ENCODE results near the gene KRT6B. TPM values are rescaled to one million over a fixed set of nuclear protein-coding genes. Genes with fewer than 3 reads are reported as not detected.

The KRT6B gene
- total RNA-seq, 1 experiment from 2014 or later: not detected

- no peak for DNase-seq (ENCODE audit: low read depth, low spot score)
- Histone ChIP-seq H3K36me3 (ENCODE audit: control insufficient read depth in 1 of 2, insufficient read depth in 2 of 2, low read length in 2 of 2) (no peaks in the 10 kb centered on the region), H3K4me3 (replicated peaks in 1 of 2; ENCODE audit: low read depth in 1 of 2, low read length in 2 of 2) (no peak within 1 kb of the TSS), H3K9ac (ENCODE audit: low read length) (no peak within 1 kb of the TSS), H3K9me2 (ENCODE audit: insufficient read depth) (no peaks in the 10 kb centered on the region), H4K20me1 (ENCODE audit: insufficient read depth) (no peaks in the 10 kb centered on the region), H2AFZ (ENCODE audit: low read depth, low read length, poor library complexity, severe bottlenecking) (no peak within 1 kb of the TSS), H3K4me2 (ENCODE audit: low read length) (no peak within 1 kb of the TSS), H3K4me1 (ENCODE audit: control insufficient read depth in 1 of 2, insufficient read depth in 2 of 2, low read length in 2 of 2) (peaks cover 29 to 52% of the 10 kb centered on the region in 2 experiments), H3K79me2 (ENCODE audit: insufficient read depth, low read length) (no peaks in the 10 kb centered on the region), H3K27me3 (ENCODE audit: insufficient read depth, low read length) (no peaks in the 10 kb centered on the region), H3K27ac (ENCODE audit: low read depth, low read length) (no peak within 1 kb of the TSS), H3K9me3 (ENCODE audit: control insufficient read depth in 1 of 2, insufficient read depth in 1 of 2, low read depth in 1 of 2, low read length in 2 of 2) (no peaks in the 10 kb centered on the region)
- TF ChIP-seq, protein P1, sequence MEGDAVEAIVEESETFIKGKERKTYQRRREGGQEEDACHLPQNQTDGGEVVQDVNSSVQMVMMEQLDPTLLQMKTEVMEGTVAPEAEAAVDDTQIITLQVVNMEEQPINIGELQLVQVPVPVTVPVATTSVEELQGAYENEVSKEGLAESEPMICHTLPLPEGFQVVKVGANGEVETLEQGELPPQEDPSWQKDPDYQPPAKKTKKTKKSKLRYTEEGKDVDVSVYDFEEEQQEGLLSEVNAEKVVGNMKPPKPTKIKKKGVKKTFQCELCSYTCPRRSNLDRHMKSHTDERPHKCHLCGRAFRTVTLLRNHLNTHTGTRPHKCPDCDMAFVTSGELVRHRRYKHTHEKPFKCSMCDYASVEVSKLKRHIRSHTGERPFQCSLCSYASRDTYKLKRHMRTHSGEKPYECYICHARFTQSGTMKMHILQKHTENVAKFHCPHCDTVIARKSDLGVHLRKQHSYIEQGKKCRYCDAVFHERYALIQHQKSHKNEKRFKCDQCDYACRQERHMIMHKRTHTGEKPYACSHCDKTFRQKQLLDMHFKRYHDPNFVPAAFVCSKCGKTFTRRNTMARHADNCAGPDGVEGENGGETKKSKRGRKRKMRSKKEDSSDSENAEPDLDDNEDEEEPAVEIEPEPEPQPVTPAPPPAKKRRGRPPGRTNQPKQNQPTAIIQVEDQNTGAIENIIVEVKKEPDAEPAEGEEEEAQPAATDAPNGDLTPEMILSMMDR (IDR thresholded peaks at IDR 0.05 in 2 of 3, conservative IDR thresholded peaks at IDR 0.05 in 1 of 3; ENCODE audit: borderline replicate concordance in 1 of 3, insufficient read depth in 1 of 3, low read depth in 2 of 3, low read length in 2 of 3): no peak
- TF ChIP-seq ZNF274 (IDR thresholded peaks at IDR 0.05; ENCODE audit: low read depth, low read length) (no peak), ATF3 (IDR thresholded peaks at IDR 0.05) (no peak), CEBPB (IDR thresholded peaks at IDR 0.05; ENCODE audit: low read depth) (no peak), EGR1 (IDR thresholded peaks at IDR 0.05; ENCODE audit: low read depth) (no peak), FOSL1 (IDR thresholded peaks at IDR 0.05; ENCODE audit: low read depth) (no peak), TCF7L2 (IDR thresholded peaks at IDR 0.05; ENCODE audit: borderline replicate concordance, extremely low read depth, insufficient read depth, insufficient read length) (no peak), REST (IDR thresholded peaks at IDR 0.05; ENCODE audit: low read depth) (no peak), YY1 (IDR thresholded peaks at IDR 0.05; ENCODE audit: extremely low read depth, insufficient replicate concordance, low read depth, low read length) (no peak), POLR2A (IDR thresholded peaks at IDR 0.05; ENCODE audit: borderline replicate concordance, extremely low read depth, insufficient read depth, insufficient read length) (no peak), ZFX (IDR thresholded peaks at IDR 0.05) (no peak), EZH2 (IDR thresholded peaks at IDR 0.05) (no peak), ELF1 (IDR thresholded peaks at IDR 0.05; ENCODE audit: borderline replicate concordance, low read depth) (no peak), SIN3A (IDR thresholded peaks at IDR 0.05; ENCODE audit: low read depth) (no peak), SRF (IDR thresholded peaks at IDR 0.05; ENCODE audit: low read depth) (no peak)
- TF ChIP-seq, protein P2, sequence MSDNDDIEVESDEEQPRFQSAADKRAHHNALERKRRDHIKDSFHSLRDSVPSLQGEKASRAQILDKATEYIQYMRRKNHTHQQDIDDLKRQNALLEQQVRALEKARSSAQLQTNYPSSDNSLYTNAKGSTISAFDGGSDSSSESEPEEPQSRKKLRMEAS (IDR thresholded peaks at IDR 0.05): no peak
- TF ChIP-seq, protein P3, sequence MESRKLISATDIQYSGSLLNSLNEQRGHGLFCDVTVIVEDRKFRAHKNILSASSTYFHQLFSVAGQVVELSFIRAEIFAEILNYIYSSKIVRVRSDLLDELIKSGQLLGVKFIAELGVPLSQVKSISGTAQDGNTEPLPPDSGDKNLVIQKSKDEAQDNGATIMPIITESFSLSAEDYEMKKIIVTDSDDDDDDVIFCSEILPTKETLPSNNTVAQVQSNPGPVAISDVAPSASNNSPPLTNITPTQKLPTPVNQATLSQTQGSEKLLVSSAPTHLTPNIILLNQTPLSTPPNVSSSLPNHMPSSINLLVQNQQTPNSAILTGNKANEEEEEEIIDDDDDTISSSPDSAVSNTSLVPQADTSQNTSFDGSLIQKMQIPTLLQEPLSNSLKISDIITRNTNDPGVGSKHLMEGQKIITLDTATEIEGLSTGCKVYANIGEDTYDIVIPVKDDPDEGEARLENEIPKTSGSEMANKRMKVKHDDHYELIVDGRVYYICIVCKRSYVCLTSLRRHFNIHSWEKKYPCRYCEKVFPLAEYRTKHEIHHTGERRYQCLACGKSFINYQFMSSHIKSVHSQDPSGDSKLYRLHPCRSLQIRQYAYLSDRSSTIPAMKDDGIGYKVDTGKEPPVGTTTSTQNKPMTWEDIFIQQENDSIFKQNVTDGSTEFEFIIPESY (IDR thresholded peaks at IDR 0.05; ENCODE audit: extremely low read depth, insufficient replicate concordance, low read length): no peak
- ChIA-PET POLR2A (no interaction called here), CTCF (interaction anchor here (0.8 kb wide), 1 partner anchor 14 kb away, joined by 3 read pairs; no protein-coding TSS in a partner anchor), RAD21 (ENCODE audit: low non-redundant PET in 1 of 2, low total read pairs in 2 of 2, uncharacterized antibody in 2 of 2, unreplicated experiment in 2 of 2) (no interaction called here)
- BruUV-seq (replicated peaks): no TSS peak
- no peak for ATAC-seq
- intact Hi-C loops (cut with micrococcal nuclease): no loop called here
Measured at GRCh38 chr12:52493172-52493571, 41.2 kb upstream of the KRT6B start, which contains the start of gene KRT6A. Gene KRT6A, minus strand, starts transcription at chr12:52493257. Its CDS starts 69 bp downstream, at chr12:52493188.
